Measurements from ENCODE around the gene SRSF1. TPM values are rescaled to one million over a fixed set of nuclear protein-coding genes. Genes with fewer than 3 reads are reported as not detected.

SRSF1 gene
- total RNA-seq, 1 experiment from 2014 or later: 325 TPM

DNA sequence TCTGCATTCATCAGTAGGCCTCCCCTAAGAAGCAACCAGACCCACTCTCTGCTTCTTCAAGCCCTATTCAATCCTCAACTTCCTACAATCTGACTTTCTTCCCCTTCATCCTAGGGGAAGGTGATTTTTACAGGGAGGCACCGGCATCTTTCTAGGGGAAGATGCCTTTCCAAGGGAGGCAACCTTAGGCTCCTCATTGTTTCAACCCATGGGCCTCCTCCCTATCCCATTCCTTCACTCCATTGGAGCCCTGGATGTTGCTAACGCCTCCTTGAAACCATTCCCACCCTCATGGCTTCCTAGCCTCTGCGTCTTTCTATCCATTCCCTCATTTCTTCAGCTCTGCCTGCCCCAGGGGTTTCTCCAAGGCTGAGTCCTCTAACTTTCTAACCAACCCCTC lies 49.2 kb downstream of the SRSF1 start:
- no peaks in the 10 kb centered on the region for H3K36me3 ChIP-seq (ENCODE audit: control insufficient read depth, insufficient read depth, low read length)
- ChIA-PET POLR2A (no interaction called here), CTCF (interaction anchor here (0.6 kb wide), 1 partner anchor 36 kb away, joined by 3 read pairs; no protein-coding TSS in a partner anchor)
- H3K27me3 ChIP-seq (replicated peaks; ENCODE audit: control insufficient read depth, insufficient read depth, low read length): no peaks in the 10 kb centered on the region
- no peaks in the 10 kb centered on the region for H3K9me3 ChIP-seq
- Mint-ChIP-seq H3K9me3 (ENCODE audit: unreplicated experiment) (no peaks in the 10 kb centered on the region), H3K4me1 (ENCODE audit: low read depth, unreplicated experiment) (peaks cover 27% of the 10 kb centered on the region), H3K27me3 (ENCODE audit: insufficient read depth, unreplicated experiment) (no peaks in the 10 kb centered on the region), H3K36me3 (ENCODE audit: insufficient read depth, unreplicated experiment) (peaks cover 5% of the 10 kb centered on the region), H3K4me3 (ENCODE audit: unreplicated experiment) (peak overlapping the region; percentile 3), H3K27ac (ENCODE audit: unreplicated experiment) (no peak overlapping the region)
- TF ChIP-seq, protein P1, sequence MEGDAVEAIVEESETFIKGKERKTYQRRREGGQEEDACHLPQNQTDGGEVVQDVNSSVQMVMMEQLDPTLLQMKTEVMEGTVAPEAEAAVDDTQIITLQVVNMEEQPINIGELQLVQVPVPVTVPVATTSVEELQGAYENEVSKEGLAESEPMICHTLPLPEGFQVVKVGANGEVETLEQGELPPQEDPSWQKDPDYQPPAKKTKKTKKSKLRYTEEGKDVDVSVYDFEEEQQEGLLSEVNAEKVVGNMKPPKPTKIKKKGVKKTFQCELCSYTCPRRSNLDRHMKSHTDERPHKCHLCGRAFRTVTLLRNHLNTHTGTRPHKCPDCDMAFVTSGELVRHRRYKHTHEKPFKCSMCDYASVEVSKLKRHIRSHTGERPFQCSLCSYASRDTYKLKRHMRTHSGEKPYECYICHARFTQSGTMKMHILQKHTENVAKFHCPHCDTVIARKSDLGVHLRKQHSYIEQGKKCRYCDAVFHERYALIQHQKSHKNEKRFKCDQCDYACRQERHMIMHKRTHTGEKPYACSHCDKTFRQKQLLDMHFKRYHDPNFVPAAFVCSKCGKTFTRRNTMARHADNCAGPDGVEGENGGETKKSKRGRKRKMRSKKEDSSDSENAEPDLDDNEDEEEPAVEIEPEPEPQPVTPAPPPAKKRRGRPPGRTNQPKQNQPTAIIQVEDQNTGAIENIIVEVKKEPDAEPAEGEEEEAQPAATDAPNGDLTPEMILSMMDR (IDR thresholded peaks at IDR 0.05; ENCODE audit: insufficient read depth in 1 of 2, low read depth in 1 of 2, low read length in 1 of 2, severe bottlenecking in 1 of 2, unreplicated experiment in 1 of 2): no peak
- H3K4me1 ChIP-seq: peaks cover 31% of the 10 kb centered on the region
- peak in 1 of 2 experiments; percentile 19 for DNase-seq
- intact Hi-C loops (cut with micrococcal nuclease; ENCODE audit: unreplicated experiment): no loop called here
- no TSS peak for BruUV-seq (replicated peaks)
- no peak overlapping the region for H3K4me3 ChIP-seq (ENCODE audit: low read depth, low read length)

DNA sequence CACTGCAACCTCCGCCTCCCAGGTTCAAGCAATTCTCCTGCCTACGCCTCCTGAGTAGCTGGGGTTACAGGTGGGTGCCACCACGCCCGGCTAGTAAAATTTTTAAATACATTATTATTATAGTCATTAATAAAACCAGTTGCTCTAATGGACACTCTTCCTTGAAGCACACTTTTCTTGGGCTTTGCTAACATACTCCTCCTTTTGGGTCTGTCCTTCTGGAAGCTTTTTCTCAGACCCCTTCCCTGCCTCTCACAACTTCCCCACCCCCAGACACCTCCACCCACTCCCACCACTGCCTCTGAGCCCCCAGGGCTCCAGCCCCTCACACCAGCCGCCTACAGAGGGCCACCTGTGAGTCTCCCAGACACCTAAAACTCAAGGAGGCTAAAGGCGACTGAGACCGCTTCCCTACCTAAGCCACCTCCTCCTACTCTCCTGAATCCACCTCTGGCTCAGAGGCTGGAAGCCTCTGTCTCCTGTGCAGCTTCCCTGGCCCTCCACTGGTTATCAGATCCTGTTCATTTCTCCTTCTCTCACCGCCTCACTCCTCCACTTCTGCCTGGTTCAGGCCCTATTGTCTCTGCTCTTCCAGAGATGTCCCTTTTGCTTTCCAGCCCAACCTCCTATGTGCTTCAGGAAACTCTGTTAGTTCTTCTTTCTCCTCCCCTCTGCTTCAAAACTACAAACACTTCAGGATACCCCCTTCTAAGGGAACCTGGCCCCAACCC lies 49.8 kb downstream of the SRSF1 start:
- peak in 1 of 2 experiments; percentile 31 for DNase-seq
- H3K4me3 ChIP-seq (ENCODE audit: low read depth, low read length): no peak overlapping the region
- Mint-ChIP-seq H3K27me3 (ENCODE audit: insufficient read depth, unreplicated experiment) (no peaks in the 10 kb centered on the region), H3K4me1 (ENCODE audit: low read depth, unreplicated experiment) (peaks cover 32% of the 10 kb centered on the region), H3K9me3 (ENCODE audit: unreplicated experiment) (no peaks in the 10 kb centered on the region), H3K36me3 (ENCODE audit: insufficient read depth, unreplicated experiment) (peaks cover 8% of the 10 kb centered on the region), H3K4me3 (ENCODE audit: unreplicated experiment) (peak overlapping the region; percentile 3), H3K27ac (ENCODE audit: unreplicated experiment) (no peak overlapping the region)
- no peaks in the 10 kb centered on the region for H3K9me3 ChIP-seq
- intact Hi-C loops (cut with micrococcal nuclease; ENCODE audit: unreplicated experiment): no loop called here
- ChIA-PET POLR2A (no interaction called here), CTCF (interaction anchor here (0.6 to 1.8 kb wide), 2 partner anchors 36 to 64 kb away, joined by 3 to 10 read pairs; no protein-coding TSS in a partner anchor)
- H3K4me1 ChIP-seq: peaks cover 37% of the 10 kb centered on the region
- TF ChIP-seq, protein P1 (IDR thresholded peaks at IDR 0.05; ENCODE audit: insufficient read depth in 1 of 2, low read depth in 1 of 2, low read length in 1 of 2, severe bottlenecking in 1 of 2, unreplicated experiment in 1 of 2): no peak
- no peaks in the 10 kb centered on the region for H3K27me3 ChIP-seq (replicated peaks; ENCODE audit: control insufficient read depth, insufficient read depth, low read length)
- no TSS peak for BruUV-seq (replicated peaks)
- H3K36me3 ChIP-seq (ENCODE audit: control insufficient read depth, insufficient read depth, low read length): no peaks in the 10 kb centered on the region

DNA sequence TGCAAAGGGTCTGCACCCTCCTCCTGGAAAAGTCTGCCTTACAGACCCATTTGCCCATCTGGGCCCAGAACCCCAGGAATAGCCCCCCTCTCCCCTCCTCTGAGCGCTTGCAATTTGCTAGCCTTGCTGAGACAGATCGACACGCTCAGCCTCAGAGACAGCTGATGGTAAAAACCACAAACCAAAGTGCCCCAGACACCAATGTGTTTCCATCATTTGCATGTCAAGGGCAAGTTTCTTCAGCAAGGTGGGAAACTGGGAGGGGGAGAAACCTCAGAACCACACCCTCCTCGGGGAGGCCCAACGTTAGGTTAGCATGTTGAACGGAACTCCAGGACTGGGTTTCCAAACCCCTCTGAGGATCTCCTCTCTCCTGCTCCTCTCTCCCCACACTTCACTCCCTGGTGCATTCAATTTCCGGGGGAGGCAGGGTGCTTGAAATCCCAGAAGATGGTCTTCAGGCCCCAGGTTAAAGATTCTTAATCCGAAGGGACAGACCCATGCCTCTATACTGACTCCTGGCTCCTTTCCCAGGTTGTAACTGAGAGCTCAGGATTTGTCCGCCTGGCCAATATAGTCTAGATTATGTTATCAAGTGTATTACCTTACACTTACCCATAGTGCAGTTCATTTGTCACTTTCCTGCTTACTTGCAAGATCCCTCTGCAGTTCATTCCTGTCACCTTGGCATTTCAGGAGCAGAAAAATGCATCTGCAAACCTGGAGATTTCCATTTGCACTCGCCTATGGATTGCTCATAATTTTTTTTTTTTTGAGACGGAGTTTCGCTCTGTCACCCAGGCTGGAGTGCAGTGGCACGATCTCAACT lies 50.5 kb downstream of the SRSF1 start:
- ChIA-PET POLR2A (interaction anchor here (0.9 to 1.1 kb wide), 4 partner anchors 30 to 96 kb away, joined by 3 to 4 read pairs (median 3); no protein-coding TSS in a partner anchor), CTCF (interaction anchor here (0.6 to 1.8 kb wide), 5 partner anchors 28 to 365 kb away, joined by 3 to 10 read pairs (median 4); no protein-coding TSS in a partner anchor)
- DNase-seq: peak in 1 of 2 experiments; percentile 26
- H3K27ac Mint-ChIP-seq (ENCODE audit: unreplicated experiment): no peak overlapping the region
- H3K4me3 ChIP-seq (ENCODE audit: low read depth, low read length): no peak overlapping the region
- no peaks in the 10 kb centered on the region for H3K27me3 Mint-ChIP-seq (ENCODE audit: insufficient read depth, unreplicated experiment)
- intact Hi-C loops (cut with micrococcal nuclease; ENCODE audit: unreplicated experiment): no loop called here
- H3K36me3 ChIP-seq (ENCODE audit: control insufficient read depth, insufficient read depth, low read length): no peaks in the 10 kb centered on the region
- H3K4me3 Mint-ChIP-seq (ENCODE audit: unreplicated experiment): peak overlapping the region; percentile 70
- no peaks in the 10 kb centered on the region for H3K9me3 ChIP-seq
- TF ChIP-seq, protein P1 (IDR thresholded peaks at IDR 0.05; ENCODE audit: insufficient read depth in 1 of 2, low read depth in 1 of 2, low read length in 1 of 2, severe bottlenecking in 1 of 2, unreplicated experiment in 1 of 2): no peak
- no peaks in the 10 kb centered on the region for H3K27me3 ChIP-seq (replicated peaks; ENCODE audit: control insufficient read depth, insufficient read depth, low read length)
- H3K4me1 Mint-ChIP-seq (ENCODE audit: low read depth, unreplicated experiment): peaks cover 35% of the 10 kb centered on the region
- peaks cover 44% of the 10 kb centered on the region for H3K4me1 ChIP-seq
- no peaks in the 10 kb centered on the region for H3K9me3 Mint-ChIP-seq (ENCODE audit: unreplicated experiment)
- BruUV-seq (replicated peaks): no TSS peak
- peaks cover 8% of the 10 kb centered on the region for H3K36me3 Mint-ChIP-seq (ENCODE audit: insufficient read depth, unreplicated experiment)
